ENCODE results near the gene PTPRG.

GRCh38 chr3:61783993-61784718 is 222.8 kb downstream of the PTPRG start:
- TF ChIP-seq YY1 (IDR thresholded peaks at IDR 0.05; ENCODE audit: extremely low read depth, insufficient replicate concordance, low read depth, low read length), result no peak
- TF ChIP-seq POLR2A (IDR thresholded peaks at IDR 0.05; ENCODE audit: borderline replicate concordance, extremely low read depth, insufficient read depth, insufficient read length), result no peak
- TF ChIP-seq CTCF (IDR thresholded peaks at IDR 0.05 in 2 of 3, conservative IDR thresholded peaks at IDR 0.05 in 1 of 3; ENCODE audit: borderline replicate concordance in 1 of 3, insufficient read depth in 1 of 3, low read depth in 2 of 3, low read length in 2 of 3), result no peak
- no peak for TF ChIP-seq POLR2AphosphoS5 (IDR thresholded peaks at IDR 0.05; ENCODE audit: low read depth, low read length)
- no peak for TF ChIP-seq RAD21 (IDR thresholded peaks at IDR 0.05; ENCODE audit: low read depth)
- TF ChIP-seq JUND (IDR thresholded peaks at IDR 0.05), result no peak
- TF ChIP-seq TCF7L2 (IDR thresholded peaks at IDR 0.05; ENCODE audit: borderline replicate concordance, extremely low read depth, insufficient read depth, insufficient read length), result no peak
- TF ChIP-seq MAX (IDR thresholded peaks at IDR 0.05), result no peak
